Skin of body (tissue), 3 donors: ENCODE measurements around the gene NAT16. TPM values are rescaled to one million over a fixed set of nuclear protein-coding genes. Genes with fewer than 3 reads are reported as not detected.
"Not testable (repeated sequence)": the region's sequence is repeated elsewhere in the genome, so short reads cannot be mapped to it uniquely, and the experiment has no call there.

ENCODE experiments used
- DNase-seq: peaks from one replicate; lab custom pipeline; 2025; lab: John Stamatoyannopoulos, UW
- small RNA-seq: library from RNA; depleted of rRNA; stranded (forward); fragments of <200 nt; gene quantifications from one replicate; pipeline ENCODE3, GENCODE V24; 2014; ENCODE audit warnings: low replicate concordance
- total RNA-seq: library from RNA; depleted of rRNA; stranded (reverse); fragments of >200 nt; gene quantifications from one replicate; pipeline ENCODE4 v1.2.3, GENCODE V29; 2014

Gene NAT16
- total RNA-seq, 1 donor from 2014 or later = not detected

GRCh38 chr7:101127460-101128039 is 52.5 kb downstream of the NAT16 start:
- no peak for DNase-seq

- DNase-seq = peak; percentile 95
These were observed 53.2 kb downstream of the NAT16 start, which contains the start of gene SERPINE1 for GRCh38 chr7:101126651-101127459. TSS of gene SERPINE1 (plus strand) at chr7:101127104. CDS start at chr7:101128394, 1,290 bp downstream.

DNA sequence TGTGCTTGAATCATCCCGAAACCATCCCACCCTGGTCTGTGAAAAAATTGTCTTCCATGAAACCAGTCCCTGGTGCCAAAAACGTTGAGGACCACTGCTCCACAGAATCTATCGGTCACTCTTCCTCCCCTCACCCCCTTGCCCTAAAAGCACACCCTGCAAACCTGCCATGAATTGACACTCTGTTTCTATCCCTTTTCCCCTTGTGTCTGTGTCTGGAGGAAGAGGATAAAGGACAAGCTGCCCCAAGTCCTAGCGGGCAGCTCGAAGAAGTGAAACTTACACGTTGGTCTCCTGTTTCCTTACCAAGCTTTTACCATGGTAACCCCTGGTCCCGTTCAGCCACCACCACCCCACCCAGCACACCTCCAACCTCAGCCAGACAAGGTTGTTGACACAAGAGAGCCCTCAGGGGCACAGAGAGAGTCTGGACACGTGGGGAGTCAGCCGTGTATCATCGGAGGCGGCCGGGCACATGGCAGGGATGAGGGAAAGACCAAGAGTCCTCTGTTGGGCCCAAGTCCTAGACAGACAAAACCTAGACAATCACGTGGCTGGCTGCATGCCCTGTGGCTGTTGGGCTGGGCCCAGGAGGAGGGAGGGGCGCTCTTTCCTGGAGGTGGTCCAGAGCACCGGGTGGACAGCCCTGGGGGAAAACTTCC is 54.0 kb downstream of the NAT16 start:
- no peak for DNase-seq

DNA sequence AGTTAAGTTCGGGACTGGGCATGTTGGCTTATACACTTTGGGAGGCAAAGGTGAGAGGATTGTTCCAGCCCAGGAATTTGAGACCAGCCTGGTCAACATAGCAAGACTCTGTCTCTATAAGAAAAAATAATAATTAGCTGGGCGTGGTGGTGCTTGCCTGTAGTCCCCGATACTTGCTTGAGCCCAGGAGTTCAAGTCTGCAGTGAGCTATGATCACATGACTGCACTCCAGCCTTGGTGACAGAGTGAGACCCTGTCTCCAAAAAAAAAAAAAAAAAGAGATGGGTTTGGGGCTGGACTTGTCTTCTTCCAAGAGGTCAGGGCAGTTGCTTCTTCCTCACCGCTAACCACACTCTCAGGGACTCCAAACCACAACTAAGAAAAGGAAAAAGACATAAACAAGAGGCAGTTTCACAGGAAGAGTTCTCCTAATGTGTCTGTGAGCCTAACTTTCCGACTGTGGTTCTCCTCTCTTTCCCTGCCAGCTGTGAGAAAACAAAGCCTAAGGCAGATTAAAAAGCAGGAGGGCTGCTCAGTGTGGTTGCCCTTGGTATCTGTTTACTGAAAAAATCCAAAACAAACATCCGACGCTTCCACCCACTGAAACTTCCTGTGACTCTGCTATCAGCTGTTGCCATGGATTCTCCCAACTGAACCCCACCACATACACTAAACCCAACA is 55.6 kb downstream of the NAT16 start:
- DNase-seq = peak; percentile 55

DNA sequence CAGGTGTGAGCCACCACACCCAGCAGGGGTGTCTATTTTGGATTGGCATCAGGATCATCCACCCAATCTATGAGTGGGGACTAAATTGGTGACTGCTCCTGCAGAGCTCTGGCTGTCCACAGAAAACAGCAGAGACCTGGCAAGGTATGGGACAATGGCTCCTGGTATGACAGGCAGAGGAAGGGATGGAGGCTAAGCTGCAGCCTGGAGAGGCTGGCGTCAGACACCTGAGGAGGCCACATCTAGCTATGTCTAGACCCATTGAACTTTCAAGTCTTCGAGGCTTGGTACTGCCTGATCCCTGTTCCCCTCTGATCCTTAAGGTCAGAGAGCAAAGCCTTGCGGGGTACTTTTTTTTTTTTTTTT is 56.4 kb downstream of the NAT16 start:
- no peak for DNase-seq

DNA sequence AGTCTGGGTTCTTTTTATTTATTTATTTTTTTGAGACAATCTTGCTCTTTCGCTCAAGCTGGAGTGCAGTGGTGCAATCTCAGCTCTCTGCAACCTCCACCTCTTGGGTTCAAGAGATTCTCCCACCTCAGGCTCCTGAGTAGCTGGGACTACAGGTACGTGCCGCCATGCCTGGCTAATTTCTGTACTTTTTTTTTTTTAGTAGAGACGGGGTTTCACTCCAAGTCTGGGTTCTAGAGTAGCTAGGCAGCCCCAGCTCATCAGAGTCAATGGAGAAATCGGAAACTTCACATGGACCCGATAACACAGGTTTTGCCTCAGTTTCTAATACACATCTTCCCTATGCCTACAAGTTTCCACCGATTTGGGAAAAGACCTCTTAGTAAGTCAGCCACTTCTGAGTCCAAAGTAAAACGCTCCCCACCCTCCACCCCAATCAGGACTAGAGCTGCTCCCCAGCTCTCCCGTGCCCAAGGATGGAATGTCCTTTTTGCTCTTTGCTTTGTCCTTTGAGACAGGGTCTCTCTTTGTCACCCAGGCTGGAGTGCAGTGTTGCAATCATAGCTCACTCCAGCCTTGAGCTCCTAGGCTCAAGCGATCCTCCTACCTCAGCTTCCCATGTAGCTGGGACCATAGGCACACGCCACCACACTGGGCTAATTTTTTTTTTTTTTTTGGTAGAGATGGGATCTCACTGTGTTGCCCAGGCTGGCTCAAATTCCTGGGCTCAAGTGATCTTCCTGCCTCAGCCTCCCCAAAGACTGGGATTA is 57.0 kb downstream of the NAT16 start:
- no peak for DNase-seq

DNA sequence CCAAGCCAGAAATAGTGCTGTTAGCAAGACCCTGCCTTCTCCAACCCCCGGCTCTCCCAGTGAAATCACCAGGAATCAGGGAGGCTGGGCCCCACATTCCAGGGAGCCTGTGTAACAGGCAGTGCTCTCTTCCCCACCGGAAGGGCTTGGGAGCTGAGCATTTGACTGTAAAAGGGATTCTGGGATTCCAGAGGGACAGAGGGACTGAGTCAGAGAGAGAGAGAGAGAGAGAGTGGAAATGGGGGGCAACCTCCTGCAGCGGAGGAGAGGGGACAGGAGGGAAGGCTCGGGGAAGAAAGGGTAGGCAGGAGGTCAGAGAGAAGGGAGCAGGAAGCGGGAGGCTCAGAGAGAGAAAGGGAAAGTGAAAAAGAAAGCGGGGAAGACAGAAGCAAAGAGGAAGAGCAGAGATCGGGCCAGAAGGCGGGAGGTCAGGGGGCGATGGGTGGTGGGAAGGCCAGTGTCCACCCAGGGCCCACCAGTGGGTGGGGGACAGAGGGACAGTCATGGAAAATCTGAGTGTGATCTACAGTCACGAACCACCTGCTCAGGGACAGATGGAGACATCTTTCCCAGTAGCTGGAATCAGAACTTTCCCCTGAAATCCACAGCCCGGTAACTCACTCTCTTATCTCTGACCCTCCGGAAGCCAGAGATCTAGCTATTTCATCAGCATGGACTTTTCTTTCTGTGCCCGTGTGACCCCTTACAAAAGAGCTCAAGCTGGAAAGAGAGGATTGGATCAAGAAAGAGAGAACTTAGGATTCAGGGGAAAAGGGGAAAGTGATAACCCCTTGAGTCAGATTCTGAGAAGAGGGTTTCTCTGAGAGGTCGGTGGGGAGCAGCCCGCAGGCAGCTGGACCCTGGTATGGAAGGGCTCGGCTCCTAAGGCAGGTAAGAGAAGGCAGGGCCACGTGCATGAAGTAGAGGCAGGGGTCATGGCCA is 57.8 kb downstream of the NAT16 start:
- DNase-seq = peak; percentile 95

- DNase-seq = not testable (repeated sequence)
These were observed 58.5 kb downstream of the NAT16 start for GRCh38 chr7:101121631-101121990.

Small RNA genes within 50 kb of the gene (small RNA-seq; reads per million reads assigned to genes)
- gene MIR4653 = not detected

Other genes starting within 250 kb of the NAT16 start
- gene MUC3A, start 230.8 kb downstream of the NAT16 start, total RNA-seq = not detected
- not detected for gene MUC12, start 210.7 kb downstream of the NAT16 start, total RNA-seq
- not detected for gene MUC17, start 160.2 kb downstream of the NAT16 start, total RNA-seq
- 10.1 TPM for gene TRIM56, start 94.8 kb downstream of the NAT16 start, total RNA-seq
- gene SERPINE1, start 53.2 kb downstream of the NAT16 start, total RNA-seq = 18.1 TPM
- gene AP1S1, start 25.8 kb downstream of the NAT16 start, total RNA-seq = 51.2 TPM
- 0.10 TPM for gene VGF, start 14.7 kb downstream of the NAT16 start, total RNA-seq
- not detected for gene MOGAT3, start 20.7 kb upstream of the NAT16 start, total RNA-seq
- 31.2 TPM for gene PLOD3, start 37.3 kb upstream of the NAT16 start, total RNA-seq
- 52.8 TPM for gene ZNHIT1, start 37.9 kb upstream of the NAT16 start, total RNA-seq
- gene CLDN15, start 57.5 kb upstream of the NAT16 start, total RNA-seq = 3.6 TPM
- 92.0 TPM for gene FIS1, start 64.8 kb upstream of the NAT16 start, total RNA-seq
- 15.6 TPM for gene IFT22, start 141.5 kb upstream of the NAT16 start, total RNA-seq
- gene COL26A1, start 182.6 kb upstream of the NAT16 start, total RNA-seq = 3.5 TPM